Neural progenitor cell (in vitro differentiated cells): ENCODE results near the gene MED19. TPM values are rescaled to one million over a fixed set of nuclear protein-coding genes. Genes with fewer than 3 reads are reported as not detected.

ENCODE experiments used
- DNase-seq: peaks from one replicate; pipeline ENCODE4 v3.0.0-alpha.2; 2016; ENCODE audit warnings: low spot score
- H2AFZ ChIP-seq: fragments of 200-600 bp; sonication (generic); replicated peaks from 2 replicates; pipeline ENCODE4 v1.6.1; 2016; ENCODE audit warnings: antibody characterized with exemption
- H3F3A ChIP-seq: fragments of 200-600 bp; sonication (generic); 2 replicates; pipeline ENCODE4 v1.6.1; 2016; ENCODE audit warnings: antibody characterized with exemption, low read depth
- H3K27ac ChIP-seq: fragments of 200-600 bp; sonication (generic); 2 replicates; pipeline ENCODE4 v1.5.1; 2016; ENCODE audit warnings: mild to moderate bottlenecking
- H3K27me3 ChIP-seq: fragments of 200-600 bp; sonication (generic); 2 replicates; pipeline ENCODE4 v1.6.1; 2016; ENCODE audit warnings: mild to moderate bottlenecking, moderate library complexity
- H3K36me3 ChIP-seq: fragments of 200-600 bp; sonication (generic); 2 replicates; pipeline ENCODE4 v1.5.1; 2016
- H3K4me1 ChIP-seq: fragments of 200-600 bp; sonication (generic); 2 replicates; pipeline ENCODE4 v1.6.1; 2016; ENCODE audit warnings: mixed run types
- H3K4me2 ChIP-seq: fragments of 200-600 bp; sonication (generic); 2 replicates; pipeline ENCODE4 v1.6.1; 2016
- H3K4me3 ChIP-seq: fragments of 200-600 bp; sonication (generic); 2 replicates; pipeline ENCODE4 v1.5.1; 2016
- H3K79me2 ChIP-seq: fragments of 200-600 bp; sonication (generic); 2 replicates; pipeline ENCODE4 v1.6.1; 2016; ENCODE audit warnings: low read depth
- H3K9ac ChIP-seq: fragments of 200-600 bp; sonication (generic); 2 replicates; pipeline ENCODE4 v1.6.1; 2016
- H3K9me3 ChIP-seq: fragments of 200-600 bp; sonication (generic); 2 replicates; pipeline ENCODE4 v1.5.1; 2016; ENCODE audit warnings: low read depth
- H4K20me1 ChIP-seq: fragments of 200-600 bp; sonication (generic); 2 replicates; pipeline ENCODE4 v1.6.1; 2016; ENCODE audit warnings: low read depth
- H3K27ac Mint-ChIP-seq: 3 replicates; pipeline ENCODE4 v1.8.0; 2021; ENCODE audit warnings: mixed read lengths
- H3K27me3 Mint-ChIP-seq: 2 replicates; pipeline ENCODE4 v1.8.0; 2022; ENCODE audit warnings: low read depth, mild to moderate bottlenecking, inconsistent platforms, moderate library complexity, mixed read lengths; ENCODE audit not compliant: insufficient read depth
- H3K36me3 Mint-ChIP-seq: 3 replicates; pipeline ENCODE4 v1.8.0; 2021; ENCODE audit warnings: mixed read lengths
- H3K4me1 Mint-ChIP-seq: 3 replicates; pipeline ENCODE4 v1.8.0; 2021; ENCODE audit warnings: mixed read lengths
- H3K4me3 Mint-ChIP-seq: 3 replicates; pipeline ENCODE4 v1.8.0; 2021; ENCODE audit warnings: mild to moderate bottlenecking, moderate library complexity, mixed read lengths
- H3K9me3 Mint-ChIP-seq: 3 replicates; pipeline ENCODE4 v1.8.0; 2020; ENCODE audit warnings: mixed read lengths
- EZH2 ChIP-seq: fragments of 200-600 bp; sonication (generic); IDR thresholded peaks from 2 replicates; pipeline ENCODE4 v1.6.1; 2017; ENCODE audit warnings: antibody characterized with exemption, mild to moderate bottlenecking, moderate library complexity
- EZH2phosphoT487 ChIP-seq: fragments of 200-600 bp; sonication (generic); IDR thresholded peaks from 2 replicates; pipeline ENCODE4 v1.6.1; 2017; ENCODE audit warnings: antibody characterized with exemption
- total RNA-seq: library from RNA; depleted of rRNA; stranded (reverse); fragments of >200 nt; gene quantifications from 2 replicates; pipeline ENCODE4 v1.2.3, GENCODE V29; 2015; ENCODE audit warnings: low replicate concordance
- TF ChIP-seq, protein P1 (sequence below): fragments of 200-600 bp; sonication (generic); IDR thresholded peaks from 2 replicates; pipeline ENCODE4 v1.5.1; 2017; ENCODE audit warnings: antibody characterized with exemption, mild to moderate bottlenecking

Gene MED19
- total RNA-seq, 1 donor from 2014 or later: 11.8 TPM

DNA sequence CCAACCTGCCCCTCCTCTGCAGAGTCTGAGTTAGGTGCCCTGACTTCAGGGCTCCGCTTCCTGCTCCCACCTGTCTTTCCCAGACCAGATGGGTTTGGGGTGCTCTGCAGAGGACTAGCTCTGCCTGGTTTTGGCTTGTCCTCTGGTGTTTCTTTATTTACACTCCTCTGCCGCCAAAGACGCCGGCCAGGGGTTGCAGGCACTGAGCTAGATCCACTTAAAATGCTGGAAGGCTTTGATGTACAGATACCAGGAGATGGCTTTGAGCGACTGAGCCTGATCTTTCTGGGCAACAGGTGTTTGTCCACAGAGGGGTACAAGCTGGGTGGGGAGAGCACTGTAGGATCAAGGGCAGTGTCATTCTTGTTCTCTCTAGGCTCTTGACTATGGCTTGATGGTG, 33.2 kb upstream of the MED19 start:
- Histone ChIP-seq H3K9me3 (no peaks in the 10 kb centered on the region), H3K27me3 (no peaks in the 10 kb centered on the region), H3K79me2 (peaks cover 24% of the 10 kb centered on the region), H2AFZ (no peak overlapping the region), H3K9ac (no peak overlapping the region), H3K36me3 (peaks cover 4% of the 10 kb centered on the region), H3K4me1 (peaks cover 7% of the 10 kb centered on the region), H3K4me3 (no peak overlapping the region), H4K20me1 (no peaks in the 10 kb centered on the region), H3K27ac (no peak overlapping the region), H3F3A (peaks cover 30% of the 10 kb centered on the region), H3K4me2 (no peak overlapping the region)
- DNase-seq: no peak
- H3K27ac Mint-ChIP-seq: no peak overlapping the region
- no peak for TF ChIP-seq EZH2phosphoT487
- no peak for TF ChIP-seq EZH2
- TF ChIP-seq, protein P1, sequence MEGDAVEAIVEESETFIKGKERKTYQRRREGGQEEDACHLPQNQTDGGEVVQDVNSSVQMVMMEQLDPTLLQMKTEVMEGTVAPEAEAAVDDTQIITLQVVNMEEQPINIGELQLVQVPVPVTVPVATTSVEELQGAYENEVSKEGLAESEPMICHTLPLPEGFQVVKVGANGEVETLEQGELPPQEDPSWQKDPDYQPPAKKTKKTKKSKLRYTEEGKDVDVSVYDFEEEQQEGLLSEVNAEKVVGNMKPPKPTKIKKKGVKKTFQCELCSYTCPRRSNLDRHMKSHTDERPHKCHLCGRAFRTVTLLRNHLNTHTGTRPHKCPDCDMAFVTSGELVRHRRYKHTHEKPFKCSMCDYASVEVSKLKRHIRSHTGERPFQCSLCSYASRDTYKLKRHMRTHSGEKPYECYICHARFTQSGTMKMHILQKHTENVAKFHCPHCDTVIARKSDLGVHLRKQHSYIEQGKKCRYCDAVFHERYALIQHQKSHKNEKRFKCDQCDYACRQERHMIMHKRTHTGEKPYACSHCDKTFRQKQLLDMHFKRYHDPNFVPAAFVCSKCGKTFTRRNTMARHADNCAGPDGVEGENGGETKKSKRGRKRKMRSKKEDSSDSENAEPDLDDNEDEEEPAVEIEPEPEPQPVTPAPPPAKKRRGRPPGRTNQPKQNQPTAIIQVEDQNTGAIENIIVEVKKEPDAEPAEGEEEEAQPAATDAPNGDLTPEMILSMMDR: no peak
- H3K27me3 Mint-ChIP-seq: peaks cover 2% of the 10 kb centered on the region
- peaks cover 27% of the 10 kb centered on the region for H3K36me3 Mint-ChIP-seq
- no peaks in the 10 kb centered on the region for H3K9me3 Mint-ChIP-seq
- H3K4me3 Mint-ChIP-seq: no peak overlapping the region
- peaks cover 15% of the 10 kb centered on the region for H3K4me1 Mint-ChIP-seq

- no peak overlapping the region for H2AFZ ChIP-seq
- H3K4me3 Mint-ChIP-seq: peak overlapping the region; percentile 42
- no peak overlapping the region for H3K27ac ChIP-seq
- peaks cover 7% of the 10 kb centered on the region for H3K4me1 ChIP-seq
- peaks cover 27% of the 10 kb centered on the region for H3K36me3 Mint-ChIP-seq
- no peak for DNase-seq
- H3K9me3 ChIP-seq: no peaks in the 10 kb centered on the region
- H3F3A ChIP-seq: peaks cover 39% of the 10 kb centered on the region
- no peak overlapping the region for H3K4me2 ChIP-seq
- H3K79me2 ChIP-seq: peaks cover 24% of the 10 kb centered on the region
- H4K20me1 ChIP-seq: no peaks in the 10 kb centered on the region
- no peak overlapping the region for H3K9ac ChIP-seq
- H3K4me3 ChIP-seq: no peak overlapping the region
- H3K4me1 Mint-ChIP-seq: peaks cover 15% of the 10 kb centered on the region
- peaks cover 4% of the 10 kb centered on the region for H3K36me3 ChIP-seq
- peaks cover 2% of the 10 kb centered on the region for H3K27me3 Mint-ChIP-seq
- H3K27me3 ChIP-seq: no peaks in the 10 kb centered on the region
- no peak for TF ChIP-seq EZH2
- TF ChIP-seq EZH2phosphoT487: no peak
- TF ChIP-seq, protein P1: no peak
- H3K9me3 Mint-ChIP-seq: no peaks in the 10 kb centered on the region
- no peak overlapping the region for H3K27ac Mint-ChIP-seq
Observed at GRCh38 chr11:57744357-57744756, 32.3 kb upstream of the MED19 start.

GRCh38 chr11:57742087-57742452, 30.1 kb upstream of the MED19 start:
- Mint-ChIP-seq H3K27me3 (peaks cover 2% of the 10 kb centered on the region), H3K9me3 (no peaks in the 10 kb centered on the region), H3K27ac (peak overlapping the region; percentile 88), H3K36me3 (peaks cover 26% of the 10 kb centered on the region), H3K4me1 (peaks cover 15% of the 10 kb centered on the region), H3K4me3 (peak overlapping the region; percentile 96)
- Histone ChIP-seq H4K20me1 (no peaks in the 10 kb centered on the region), H3K4me1 (peaks cover 7% of the 10 kb centered on the region), H3K4me3 (peak overlapping the region; percentile 93), H3K9ac (peak overlapping the region; percentile 95), H3K27me3 (no peaks in the 10 kb centered on the region), H3K27ac (no peak overlapping the region), H3K36me3 (peaks cover 4% of the 10 kb centered on the region), H2AFZ (no peak overlapping the region), H3K4me2 (peak overlapping the region; percentile 98), H3K9me3 (no peaks in the 10 kb centered on the region), H3F3A (peaks cover 28% of the 10 kb centered on the region), H3K79me2 (peaks cover 30% of the 10 kb centered on the region)
- TF ChIP-seq EZH2 (no peak), EZH2phosphoT487 (no peak)
- TF ChIP-seq, protein P1: no peak
- no peak for DNase-seq
